ENCODE measurements around the gene NUFIP2.
A peak's percentile ranks its signal among the peaks of the same experiment; 100 is the strongest.
"Not testable (repeated sequence)": the region's sequence is repeated elsewhere in the genome, so short reads cannot be mapped to it uniquely, and the experiment has no call there.

The NUFIP2 gene

DNA sequence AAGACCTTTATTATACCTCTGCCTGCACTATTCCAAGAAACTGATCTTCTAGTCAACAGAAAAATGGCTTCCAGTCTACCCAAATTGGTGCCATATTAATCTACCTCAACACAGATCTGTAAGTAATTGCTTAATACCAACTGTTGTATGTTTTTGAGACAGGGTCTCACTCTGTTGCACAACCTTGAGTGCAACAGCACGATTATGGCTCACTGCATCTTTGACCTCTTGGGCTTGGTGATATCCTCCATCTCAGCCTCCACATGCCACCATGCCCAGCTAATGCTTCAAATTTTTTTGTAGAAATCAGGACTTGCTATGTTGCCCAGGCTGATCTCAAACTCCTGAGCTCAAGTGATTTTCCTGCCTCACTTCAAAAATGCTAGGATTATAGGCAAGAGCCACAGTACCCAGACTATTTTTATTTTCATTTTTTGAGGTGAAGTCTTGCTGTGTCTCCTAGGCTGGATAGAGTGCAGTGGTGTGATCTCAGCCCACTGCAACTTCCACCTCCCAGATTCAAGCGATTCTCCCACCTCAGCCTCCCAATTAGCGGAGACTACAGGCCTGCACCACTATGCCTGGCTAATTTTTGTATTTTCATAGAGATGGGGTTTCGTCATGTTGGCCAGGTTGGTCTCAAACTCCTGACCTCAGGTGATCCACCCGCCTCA, 14.4 kb downstream of the NUFIP2 start:
- TF ChIP-seq CTCF (IDR thresholded peaks at IDR 0.05) (no peak), ZFX (IDR thresholded peaks at IDR 0.05; ENCODE audit: borderline replicate concordance) (no peak)
- H3K27ac ChIP-seq, result no peak overlapping the region

GRCh38 chr17:29278692-29279091, 15.3 kb downstream of the NUFIP2 start:
- TF ChIP-seq CTCF (IDR thresholded peaks at IDR 0.05) (no peak), ZFX (IDR thresholded peaks at IDR 0.05; ENCODE audit: borderline replicate concordance) (no peak)
- H3K27ac ChIP-seq, result no peak overlapping the region

DNA sequence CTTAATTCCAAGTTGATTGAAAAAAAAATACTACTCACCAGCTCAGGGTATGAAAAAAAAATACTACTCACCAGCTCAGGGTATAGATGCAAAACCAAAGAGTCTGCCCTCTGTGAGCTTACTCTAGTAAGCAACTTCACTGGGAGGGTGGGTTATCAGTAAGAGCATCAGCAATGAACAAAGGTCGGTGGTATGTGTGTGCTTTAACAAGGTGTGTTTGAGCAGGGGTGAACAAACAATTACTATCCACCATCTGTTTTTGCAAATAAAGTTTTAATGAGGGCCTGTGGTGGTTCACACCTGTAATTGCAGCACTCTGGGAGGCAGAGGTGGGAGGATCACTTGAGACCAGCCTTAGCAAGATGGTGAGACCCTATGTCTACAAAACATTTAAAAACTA, 20.0 kb downstream of the NUFIP2 start:
- TF ChIP-seq ZFX (IDR thresholded peaks at IDR 0.05; ENCODE audit: borderline replicate concordance) (no peak), CTCF (IDR thresholded peaks at IDR 0.05) (no peak)
- 0 out of 2 replicates have a peak overlapping the region, but pooled peaks have one; percentile 0 for H3K27ac ChIP-seq

DNA sequence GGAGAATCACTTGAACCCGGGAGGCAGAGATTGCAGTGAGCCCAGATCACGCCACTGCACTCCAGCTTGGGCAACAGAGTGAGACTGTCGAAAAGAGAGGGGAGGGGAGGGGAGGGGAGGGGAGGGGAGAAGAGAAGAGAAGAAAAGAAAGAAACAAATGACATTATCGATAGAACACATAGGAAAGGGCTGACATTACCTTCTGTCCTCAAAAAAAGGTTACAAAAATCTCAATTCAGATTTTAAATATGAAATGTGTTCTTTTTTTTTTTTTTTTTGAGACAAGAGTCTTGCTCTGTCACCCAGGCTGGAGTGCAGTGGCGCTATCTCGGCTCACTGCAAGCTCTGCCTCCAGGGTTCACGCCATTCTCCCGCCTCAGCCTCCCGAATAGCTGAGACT, 22.0 kb downstream of the NUFIP2 start:
- H3K27ac ChIP-seq, result not testable (repeated sequence)

- no peak overlapping the region for H3K27ac ChIP-seq
- TF ChIP-seq ZFX (IDR thresholded peaks at IDR 0.05; ENCODE audit: borderline replicate concordance), result no peak
- no peak for TF ChIP-seq CTCF (IDR thresholded peaks at IDR 0.05)
Measured at GRCh38 chr17:29263916-29264315, 30.0 kb downstream of the NUFIP2 start.

DNA sequence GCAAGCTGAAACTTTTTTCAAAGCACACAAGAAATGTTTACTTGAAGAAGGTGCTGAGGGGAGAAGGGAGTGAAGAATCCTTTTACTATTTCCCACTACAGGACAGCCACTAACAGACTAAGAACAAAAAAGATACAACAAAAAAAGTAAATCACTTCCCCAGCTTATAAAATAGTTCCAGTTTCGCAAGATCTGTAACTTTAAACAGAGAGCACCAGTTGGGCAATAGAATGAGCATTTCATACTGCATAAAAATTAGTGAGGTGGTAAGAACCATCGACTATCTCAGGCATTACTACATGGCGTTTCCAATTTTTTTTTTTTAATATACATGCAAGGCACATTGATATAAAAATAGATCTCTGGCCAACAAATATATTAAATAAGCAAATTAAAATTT, 36.2 kb downstream of the NUFIP2 start:
- no peak for TF ChIP-seq ZFX (IDR thresholded peaks at IDR 0.05; ENCODE audit: borderline replicate concordance)
- TF ChIP-seq CTCF (IDR thresholded peaks at IDR 0.05), result no peak
- H3K27ac ChIP-seq, result no peak overlapping the region

GRCh38 chr17:29256735-29257466, 37.0 kb downstream of the NUFIP2 start:
- TF ChIP-seq ZFX (IDR thresholded peaks at IDR 0.05; ENCODE audit: borderline replicate concordance) (no peak), CTCF (IDR thresholded peaks at IDR 0.05) (no peak)
- H3K27ac ChIP-seq, result no peak overlapping the region

Data from 22Rv1 (cell line).